ENCODE measurements around the gene KCTD17. TPM values are rescaled to one million over a fixed set of nuclear protein-coding genes. Genes with fewer than 3 reads are reported as not detected.
A peak's percentile ranks its signal among the peaks of the same experiment; 100 is the strongest.

KCTD17 gene
- total and polyA plus RNA-seq, 2 of the 13 experiments (the other 11 are each of a cell fraction or from before 2014, with no cell fraction given) = 5.3 to 11.7 TPM

GRCh38 chr22:37033605-37034430 is 17.7 kb upstream of the KCTD17 start (continued):
- TF ChIP-seq FOXA3 (CRISPR knock-in tag; IDR thresholded peaks at IDR 0.05) (peak; percentile 55; the same call in 1 of the 2 replicates), ESRRA (CRISPR knock-in tag; IDR thresholded peaks at IDR 0.05; ENCODE audit: low read depth) (peak; percentile 92), ZNF225 (CRISPR knock-in tag; IDR thresholded peaks at IDR 0.05) (peak; percentile 74; the same call in 1 of the 2 replicates), CBFB (CRISPR knock-in tag; IDR thresholded peaks at IDR 0.05) (no peak), ZFP41 (CRISPR knock-in tag; IDR thresholded peaks at IDR 0.05; ENCODE audit: borderline replicate concordance) (peak; percentile 36; the same call in 1 of the 2 replicates), NCOA1 (CRISPR knock-in tag; IDR thresholded peaks at IDR 0.05) (0 out of 2 replicates have a peak, but pooled peaks have one; percentile 43), CHD2 (IDR thresholded peaks at IDR 0.05; ENCODE audit: low read depth, low read length) (no peak), RARA (CRISPR knock-in tag; IDR thresholded peaks at IDR 0.05) (peak; percentile 81), TCF7 (IDR thresholded peaks at IDR 0.05; ENCODE audit: low read depth) (peak; percentile 28; the same call in 1 of the 2 replicates), AKAP8 (CRISPR knock-in tag; IDR thresholded peaks at IDR 0.05) (0 out of 2 replicates have a peak, but pooled peaks have one; percentile 45), ZBED4 (CRISPR knock-in tag; IDR thresholded peaks at IDR 0.05; ENCODE audit: borderline replicate concordance) (peak; percentile 21; the same call in 1 of the 2 replicates), RBFOX2 (IDR thresholded peaks at IDR 0.05; ENCODE audit: low read depth, low read length) (peak; percentile 66), MIER2 (CRISPR knock-in tag; IDR thresholded peaks at IDR 0.05) (0 out of 2 replicates have a peak, but pooled peaks have one; percentile 32), ZNF567 (CRISPR knock-in tag; IDR thresholded peaks at IDR 0.05; ENCODE audit: borderline replicate concordance) (peak; percentile 78; the same call in 1 of the 2 replicates), SAP130 (CRISPR knock-in tag; IDR thresholded peaks at IDR 0.05; ENCODE audit: low read depth) (peak; percentile 43), NR2F2 (IDR thresholded peaks at IDR 0.05; ENCODE audit: borderline replicate concordance, low read depth) (peak; percentile 57; the same call in 1 of the 2 replicates), MXI1 (IDR thresholded peaks at IDR 0.05; ENCODE audit: borderline replicate concordance, low read depth, low read length) (no peak; the same call in 2 of the 3 replicates), PITX1 (CRISPR knock-in tag; IDR thresholded peaks at IDR 0.05) (peak; percentile 71), SRSF1 (optimal IDR thresholded peaks at IDR 0.05; ENCODE audit: low read depth, low read length) (peak; percentile 66), ATF4 (CRISPR knock-in tag; IDR thresholded peaks at IDR 0.05) (peak in 1 of 2 experiments; percentile 38; a peak in 1 of 4 replicates), THAP9 (CRISPR knock-in tag; IDR thresholded peaks at IDR 0.05; ENCODE audit: borderline replicate concordance) (peak; percentile 57)
